Activated T-cell treated with anti-CD3 and anti-CD28 coated beads, Interleukin-2, amount 50 U/mL, for 72 hours (primary cell): ENCODE data around the gene SSH3. TPM values are rescaled to one million over a fixed set of nuclear protein-coding genes. Genes with fewer than 3 reads are reported as not detected.
A peak's percentile ranks its signal among the peaks of the same experiment; 100 is the strongest.
"Not testable (repeated sequence)": the region's sequence is repeated elsewhere in the genome, so short reads cannot be mapped to it uniquely, and the experiment has no call there.

ENCODE experiments used
- ATAC-seq, 2 donors: fragments of 150-1000 bp; cut with Tn5 transposase; replicated peaks in 1 of 2; 2 replicates each; pipeline ENCODE4 v1.10.0; 2021; ENCODE audit warnings: moderate library complexity in 2 of 2, mild to moderate bottlenecking in 1 of 2
- DNase-seq, 2 donors: peaks; one replicate each; pipeline ENCODE4 v3.0.0; 2021 to 2022; ENCODE audit warnings: mixed read lengths in 1 of 2
- H3K27ac Mint-ChIP-seq: one replicate; pipeline ENCODE4 v1.8.0; 2022; ENCODE audit warnings: mild to moderate bottlenecking, moderate library complexity, mixed read lengths
- H3K27me3 Mint-ChIP-seq: one replicate; pipeline ENCODE4 v1.8.0; 2022; ENCODE audit warnings: low read depth, mixed read lengths
- H3K36me3 Mint-ChIP-seq, 2 donors: one replicate each; pipeline ENCODE4 v1.8.0; 2022; ENCODE audit warnings: mixed read lengths in 2 of 2, mild to moderate bottlenecking in 1 of 2; ENCODE audit not compliant: insufficient read depth in 2 of 2
- H3K4me1 Mint-ChIP-seq: one replicate; pipeline ENCODE4 v1.8.0; 2022; ENCODE audit warnings: low read depth, mixed read lengths
- H3K4me3 Mint-ChIP-seq, 2 donors: one replicate each; pipeline ENCODE4 v1.8.0; 2022; ENCODE audit warnings: mild to moderate bottlenecking in 2 of 2, mixed read lengths in 2 of 2, moderate library complexity in 2 of 2
- H3K9me3 Mint-ChIP-seq, 2 donors: one replicate each; pipeline ENCODE4 v1.8.0; 2022; ENCODE audit warnings: mixed read lengths in 2 of 2
- total RNA-seq, 2 donors: library from RNA; stranded (reverse); gene quantifications; one replicate each; pipeline ENCODE4 v1.2.3, GENCODE V29; 2022

SSH3 gene
- total RNA-seq, 2 donors from 2014 or later: 13.3 to 20.3 TPM

GRCh38 chr11:67317888-67318555 is 14.7 kb downstream of the SSH3 start:
- ATAC-seq: peak; percentile 26 to 32
- peaks cover 6% of the 10 kb centered on the region for H3K27me3 Mint-ChIP-seq
- no peaks in the 10 kb centered on the region for H3K9me3 Mint-ChIP-seq
- H3K4me1 Mint-ChIP-seq: peaks cover 31% of the 10 kb centered on the region
- H3K27ac Mint-ChIP-seq: peak overlapping the region; percentile 95
- H3K4me3 Mint-ChIP-seq: peak overlapping the region; percentile 88 to 92
- H3K36me3 Mint-ChIP-seq: peaks cover 0 to 4% of the 10 kb centered on the region in 2 donors
- no peak for DNase-seq

GRCh38 chr11:67318876-67319275 is 15.5 kb downstream of the SSH3 start:
- DNase-seq, H3K27ac Mint-ChIP-seq: not testable (repeated sequence)

GRCh38 chr11:67320011-67320410 is 16.7 kb downstream of the SSH3 start:
- H3K4me3 Mint-ChIP-seq: no peak overlapping the region
- H3K36me3 Mint-ChIP-seq: peaks cover 0 to 4% of the 10 kb centered on the region in 2 donors
- peak overlapping the region; percentile 20 for H3K27ac Mint-ChIP-seq
- no peak for DNase-seq
- H3K27me3 Mint-ChIP-seq: peaks cover 6% of the 10 kb centered on the region
- peaks cover 19% of the 10 kb centered on the region for H3K4me1 Mint-ChIP-seq
- no peaks in the 10 kb centered on the region for H3K9me3 Mint-ChIP-seq
- no peak for ATAC-seq

More at GRCh38 chr11:67318876-67319275, 15.5 kb downstream of the SSH3 start:
- Mint-ChIP-seq H3K4me3 (peak overlapping the region; percentile 88 to 92), H3K4me1 (peaks cover 24% of the 10 kb centered on the region)
- not testable (repeated sequence) for ATAC-seq, H3K27me3 Mint-ChIP-seq, H3K36me3 Mint-ChIP-seq, H3K9me3 Mint-ChIP-seq

GRCh38 chr11:67320691-67321090 is 17.4 kb downstream of the SSH3 start:
- Mint-ChIP-seq H3K27me3 (peaks cover 6% of the 10 kb centered on the region), H3K4me1 (peaks cover 19% of the 10 kb centered on the region), H3K36me3 (peaks cover 0 to 4% of the 10 kb centered on the region in 2 donors), H3K9me3 (no peaks in the 10 kb centered on the region), H3K27ac (no peak overlapping the region), H3K4me3 (no peak overlapping the region)
- no peak for DNase-seq
- no peak for ATAC-seq

- Mint-ChIP-seq H3K4me3 (no peak overlapping the region), H3K9me3 (no peaks in the 10 kb centered on the region), H3K27ac (no peak overlapping the region), H3K27me3 (peaks cover 6% of the 10 kb centered on the region), H3K4me1 (peaks cover 19% of the 10 kb centered on the region), H3K36me3 (peaks cover 0 to 4% of the 10 kb centered on the region in 2 donors)
- no peak for ATAC-seq
- DNase-seq: no peak
Measured at GRCh38 chr11:67321313-67321871, 18.1 kb downstream of the SSH3 start.

- Mint-ChIP-seq H3K4me1 (peaks cover 19% of the 10 kb centered on the region), H3K4me3 (no peak overlapping the region), H3K36me3 (peaks cover 0 to 4% of the 10 kb centered on the region in 2 donors), H3K27ac (no peak overlapping the region), H3K9me3 (no peaks in the 10 kb centered on the region), H3K27me3 (peaks cover 6% of the 10 kb centered on the region)
- ATAC-seq: no peak
- no peak for DNase-seq
Measured at GRCh38 chr11:67322049-67322448, 18.7 kb downstream of the SSH3 start.

- peaks cover 0 to under 1% of the 10 kb centered on the region in 2 donors for H3K36me3 Mint-ChIP-seq
- H3K4me1 Mint-ChIP-seq: peaks cover 16% of the 10 kb centered on the region
- ATAC-seq: no peak
- H3K27me3 Mint-ChIP-seq: peaks cover 4% of the 10 kb centered on the region
- H3K27ac Mint-ChIP-seq: no peak overlapping the region
- H3K4me3 Mint-ChIP-seq: no peak overlapping the region
- no peak for DNase-seq
- no peaks in the 10 kb centered on the region for H3K9me3 Mint-ChIP-seq
Measured at GRCh38 chr11:67323526-67323925, 20.2 kb downstream of the SSH3 start.

- ATAC-seq (no peak), DNase-seq (no peak)
- H3K27me3 Mint-ChIP-seq: no peaks in the 10 kb centered on the region
- no peak overlapping the region for H3K4me3 Mint-ChIP-seq
- H3K36me3 Mint-ChIP-seq: no peaks in the 10 kb centered on the region
- H3K27ac Mint-ChIP-seq: no peak overlapping the region
- H3K4me1 Mint-ChIP-seq: no peaks in the 10 kb centered on the region
- no peaks in the 10 kb centered on the region for H3K9me3 Mint-ChIP-seq
Measured at GRCh38 chr11:67332081-67332691, 28.9 kb downstream of the SSH3 start.

GRCh38 chr11:67337257-67337656 is 33.9 kb downstream of the SSH3 start:
- H3K4me3 Mint-ChIP-seq: no peak overlapping the region
- DNase-seq (no peak), ATAC-seq (no peak)
- H3K4me1 Mint-ChIP-seq: no peaks in the 10 kb centered on the region
- no peaks in the 10 kb centered on the region for H3K9me3 Mint-ChIP-seq
- H3K27me3 Mint-ChIP-seq: no peaks in the 10 kb centered on the region
- H3K27ac Mint-ChIP-seq: no peak overlapping the region
- no peaks in the 10 kb centered on the region for H3K36me3 Mint-ChIP-seq

GRCh38 chr11:67344264-67344663 is 40.9 kb downstream of the SSH3 start:
- Mint-ChIP-seq H3K4me3 (peak overlapping the region; percentile 49 to 59), H3K27ac (peak overlapping the region; percentile 80), H3K36me3 (no peaks in the 10 kb centered on the region), H3K4me1 (peaks cover 40% of the 10 kb centered on the region), H3K27me3 (no peaks in the 10 kb centered on the region), H3K9me3 (no peaks in the 10 kb centered on the region)
- ATAC-seq: peak; percentile 54
- peak in 1 of 2 donors; percentile 33 for DNase-seq

GRCh38 chr11:67345247-67345919 is 42.1 kb downstream of the SSH3 start:
- peak overlapping the region; percentile 60 to 68 for H3K4me3 Mint-ChIP-seq
- DNase-seq (peak in 1 of 2 donors; percentile 23), ATAC-seq (peak; percentile 42 to 70)
- peaks cover 48% of the 10 kb centered on the region for H3K4me1 Mint-ChIP-seq
- no peaks in the 10 kb centered on the region for H3K27me3 Mint-ChIP-seq
- peak overlapping the region; percentile 80 for H3K27ac Mint-ChIP-seq
- no peaks in the 10 kb centered on the region for H3K9me3 Mint-ChIP-seq
- H3K36me3 Mint-ChIP-seq: no peaks in the 10 kb centered on the region

GRCh38 chr11:67345920-67346819 is 42.8 kb downstream of the SSH3 start:
- H3K27ac Mint-ChIP-seq: peak overlapping the region; percentile 68
- DNase-seq (no peak), ATAC-seq (peak; percentile 75 to 78)
- H3K36me3 Mint-ChIP-seq: no peaks in the 10 kb centered on the region
- no peaks in the 10 kb centered on the region for H3K27me3 Mint-ChIP-seq
- H3K4me1 Mint-ChIP-seq: peaks cover 54% of the 10 kb centered on the region
- H3K9me3 Mint-ChIP-seq: no peaks in the 10 kb centered on the region
- peak overlapping the region; percentile 60 to 68 for H3K4me3 Mint-ChIP-seq
